ENCODE results near the gene ANKS3.

The ANKS3 gene

GRCh38 chr16:4687946-4688673 is 46.0 kb downstream of the ANKS3 start:
- no peak for TF ChIP-seq CTCF (conservative IDR thresholded peaks at IDR 0.05; ENCODE audit: low read depth, low read length)

GRCh38 chr16:4687416-4687815 is 46.7 kb downstream of the ANKS3 start:
- Histone ChIP-seq H3K79me2 (ENCODE audit: insufficient read depth, low read depth) (no peaks in the 10 kb centered on the region), H3K4me3 (IDR thresholded peaks at IDR 0.05; ENCODE audit: insufficient read depth, low read depth, low read length) (no peak overlapping the region), H3K27me3 (ENCODE audit: insufficient read depth, low read depth) (no peaks in the 10 kb centered on the region), H4K20me1 (ENCODE audit: insufficient read depth) (no peaks in the 10 kb centered on the region), H3K4me2 (no peak overlapping the region), H3K36me3 (ENCODE audit: insufficient read depth) (no peaks in the 10 kb centered on the region), H3K27ac (no peak overlapping the region), H3K9ac (no peak overlapping the region), H3K4me1 (ENCODE audit: low read depth, poor library complexity, severe bottlenecking) (peaks cover 3% of the 10 kb centered on the region), H2AFZ (ENCODE audit: low read depth) (no peak overlapping the region)
- TF ChIP-seq CTCF (conservative IDR thresholded peaks at IDR 0.05; ENCODE audit: low read depth, low read length) = no peak

More at GRCh38 chr16:4687946-4688673, 46.0 kb downstream of the ANKS3 start:
- Histone ChIP-seq H2AFZ (ENCODE audit: low read depth) (no peak overlapping the region), H3K27ac (no peak overlapping the region), H3K4me3 (IDR thresholded peaks at IDR 0.05; ENCODE audit: insufficient read depth, low read depth, low read length) (no peak overlapping the region), H4K20me1 (ENCODE audit: insufficient read depth) (no peaks in the 10 kb centered on the region), H3K9ac (no peak overlapping the region), H3K4me2 (no peak overlapping the region), H3K27me3 (ENCODE audit: insufficient read depth, low read depth) (no peaks in the 10 kb centered on the region), H3K36me3 (ENCODE audit: insufficient read depth) (no peaks in the 10 kb centered on the region), H3K79me2 (ENCODE audit: insufficient read depth, low read depth) (no peaks in the 10 kb centered on the region), H3K4me1 (ENCODE audit: low read depth, poor library complexity, severe bottlenecking) (peaks cover 8% of the 10 kb centered on the region)

GRCh38 chr16:4686497-4687210 is 47.4 kb downstream of the ANKS3 start:
- Histone ChIP-seq H3K4me1 (ENCODE audit: low read depth, poor library complexity, severe bottlenecking) (no peaks in the 10 kb centered on the region), H3K27me3 (ENCODE audit: insufficient read depth, low read depth) (no peaks in the 10 kb centered on the region), H3K27ac (no peak overlapping the region), H4K20me1 (ENCODE audit: insufficient read depth) (no peaks in the 10 kb centered on the region), H3K79me2 (ENCODE audit: insufficient read depth, low read depth) (no peaks in the 10 kb centered on the region), H2AFZ (ENCODE audit: low read depth) (no peak overlapping the region), H3K9ac (no peak overlapping the region), H3K4me3 (IDR thresholded peaks at IDR 0.05; ENCODE audit: insufficient read depth, low read depth, low read length) (no peak overlapping the region), H3K4me2 (no peak overlapping the region), H3K36me3 (ENCODE audit: insufficient read depth) (no peaks in the 10 kb centered on the region)
- no peak for TF ChIP-seq CTCF (conservative IDR thresholded peaks at IDR 0.05; ENCODE audit: low read depth, low read length)

GRCh38 chr16:4685776-4686496 is 48.1 kb downstream of the ANKS3 start:
- Histone ChIP-seq H4K20me1 (ENCODE audit: insufficient read depth) (no peaks in the 10 kb centered on the region), H3K27me3 (ENCODE audit: insufficient read depth, low read depth) (no peaks in the 10 kb centered on the region), H3K9ac (no peak overlapping the region), H3K79me2 (ENCODE audit: insufficient read depth, low read depth) (no peaks in the 10 kb centered on the region), H3K4me1 (ENCODE audit: low read depth, poor library complexity, severe bottlenecking) (no peaks in the 10 kb centered on the region), H3K4me3 (IDR thresholded peaks at IDR 0.05; ENCODE audit: insufficient read depth, low read depth, low read length) (no peak overlapping the region), H3K27ac (no peak overlapping the region), H2AFZ (ENCODE audit: low read depth) (no peak overlapping the region), H3K4me2 (no peak overlapping the region), H3K36me3 (ENCODE audit: insufficient read depth) (no peaks in the 10 kb centered on the region)
- TF ChIP-seq CTCF (conservative IDR thresholded peaks at IDR 0.05; ENCODE audit: low read depth, low read length) = no peak
